KMS-11 (cell line): Measurements from ENCODE around the gene GLI2.

Experiments
- H2AFZ ChIP-seq: fragments of 200-600 bp; sonication (generic); 2 replicates; pipeline ENCODE4 v1.6.1; 2016; ENCODE audit warnings: antibody characterized with exemption, mixed run types, low read depth
- H3K27ac ChIP-seq: fragments of 200-600 bp; sonication (generic); 2 replicates; pipeline ENCODE4 v1.6.1; 2016; ENCODE audit warnings: mild to moderate bottlenecking, mixed run types
- H3K27me3 ChIP-seq: fragments of 200-600 bp; sonication (generic); 2 replicates; pipeline ENCODE4 v1.6.1; 2017; ENCODE audit warnings: mild to moderate bottlenecking, low read depth, mixed run types, moderate library complexity; ENCODE audit not compliant: insufficient read depth
- H3K36me3 ChIP-seq: fragments of 200-600 bp; sonication (generic); 2 replicates; pipeline ENCODE4 v1.6.1; 2017; ENCODE audit warnings: mild to moderate bottlenecking, mixed run types; ENCODE audit not compliant: insufficient read depth
- H3K4me1 ChIP-seq: fragments of 200-600 bp; sonication (generic); 2 replicates; pipeline ENCODE4 v1.6.1; 2016; ENCODE audit warnings: mild to moderate bottlenecking, low read depth, mixed run types; ENCODE audit not compliant: poor library complexity, severe bottlenecking
- H3K4me2 ChIP-seq: fragments of 200-600 bp; sonication (generic); 2 replicates; pipeline ENCODE4 v1.7.0; 2016; ENCODE audit warnings: mild to moderate bottlenecking, mixed run types
- H3K4me3 ChIP-seq: fragments of 200-600 bp; sonication (generic); IDR thresholded peaks from 2 replicates; pipeline ENCODE4 v1.6.1; 2017; ENCODE audit warnings: low read depth, low read length, mixed read lengths; ENCODE audit not compliant: insufficient read depth
- H3K79me2 ChIP-seq: fragments of 200-600 bp; sonication (generic); 2 replicates; pipeline ENCODE4 v1.6.1; 2016; ENCODE audit warnings: low read depth, mixed run types; ENCODE audit not compliant: insufficient read depth
- H3K9ac ChIP-seq: fragments of 200-600 bp; sonication (generic); 2 replicates; pipeline ENCODE4 v1.6.1; 2016; ENCODE audit warnings: mild to moderate bottlenecking, mixed run types
- H4K20me1 ChIP-seq: fragments of 200-600 bp; sonication (generic); 2 replicates; pipeline ENCODE4 v1.6.1; 2016; ENCODE audit warnings: mild to moderate bottlenecking, mixed run types; ENCODE audit not compliant: insufficient read depth
- TF ChIP-seq, protein P1 (sequence below): fragments of 200-600 bp; sonication (generic); conservative IDR thresholded peaks from 2 replicates; pipeline ENCODE4 v1.6.1; 2017; ENCODE audit warnings: low read depth, mild to moderate bottlenecking, antibody characterized with exemption, low read length, moderate library complexity, mixed read lengths

GLI2 gene

DNA sequence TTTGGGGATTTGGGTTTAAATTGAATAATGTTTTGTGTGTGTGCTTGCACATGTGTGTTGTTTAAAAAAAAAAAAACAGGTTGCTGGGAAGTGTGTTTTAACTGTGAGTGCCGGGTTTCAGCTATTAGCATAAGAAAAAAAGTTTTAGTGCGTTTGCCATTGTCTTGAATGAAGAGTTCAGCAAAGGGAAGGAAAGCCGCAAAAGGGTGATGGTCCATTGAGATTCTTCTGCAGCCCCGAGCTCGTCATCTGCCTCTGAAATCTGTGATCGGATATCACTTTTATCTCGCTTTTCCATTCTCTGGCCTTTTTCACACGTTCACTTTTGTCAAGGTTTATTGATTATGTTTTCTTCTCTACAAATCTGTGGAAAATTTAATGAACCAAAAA, 4.7 kb downstream of the GLI2 start:
- no peak overlapping the region for H3K4me2 ChIP-seq
- no peaks in the 10 kb centered on the region for H4K20me1 ChIP-seq
- no peaks in the 10 kb centered on the region for H3K36me3 ChIP-seq
- H3K4me1 ChIP-seq, result no peaks in the 10 kb centered on the region
- no peaks in the 10 kb centered on the region for H3K79me2 ChIP-seq
- H3K9ac ChIP-seq, result no peak overlapping the region
- H3K27ac ChIP-seq, result no peak overlapping the region
- no peak overlapping the region for H2AFZ ChIP-seq
- H3K4me3 ChIP-seq, result no peak overlapping the region
- no peaks in the 10 kb centered on the region for H3K27me3 ChIP-seq
- TF ChIP-seq, protein P1, sequence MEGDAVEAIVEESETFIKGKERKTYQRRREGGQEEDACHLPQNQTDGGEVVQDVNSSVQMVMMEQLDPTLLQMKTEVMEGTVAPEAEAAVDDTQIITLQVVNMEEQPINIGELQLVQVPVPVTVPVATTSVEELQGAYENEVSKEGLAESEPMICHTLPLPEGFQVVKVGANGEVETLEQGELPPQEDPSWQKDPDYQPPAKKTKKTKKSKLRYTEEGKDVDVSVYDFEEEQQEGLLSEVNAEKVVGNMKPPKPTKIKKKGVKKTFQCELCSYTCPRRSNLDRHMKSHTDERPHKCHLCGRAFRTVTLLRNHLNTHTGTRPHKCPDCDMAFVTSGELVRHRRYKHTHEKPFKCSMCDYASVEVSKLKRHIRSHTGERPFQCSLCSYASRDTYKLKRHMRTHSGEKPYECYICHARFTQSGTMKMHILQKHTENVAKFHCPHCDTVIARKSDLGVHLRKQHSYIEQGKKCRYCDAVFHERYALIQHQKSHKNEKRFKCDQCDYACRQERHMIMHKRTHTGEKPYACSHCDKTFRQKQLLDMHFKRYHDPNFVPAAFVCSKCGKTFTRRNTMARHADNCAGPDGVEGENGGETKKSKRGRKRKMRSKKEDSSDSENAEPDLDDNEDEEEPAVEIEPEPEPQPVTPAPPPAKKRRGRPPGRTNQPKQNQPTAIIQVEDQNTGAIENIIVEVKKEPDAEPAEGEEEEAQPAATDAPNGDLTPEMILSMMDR, result no peak

DNA sequence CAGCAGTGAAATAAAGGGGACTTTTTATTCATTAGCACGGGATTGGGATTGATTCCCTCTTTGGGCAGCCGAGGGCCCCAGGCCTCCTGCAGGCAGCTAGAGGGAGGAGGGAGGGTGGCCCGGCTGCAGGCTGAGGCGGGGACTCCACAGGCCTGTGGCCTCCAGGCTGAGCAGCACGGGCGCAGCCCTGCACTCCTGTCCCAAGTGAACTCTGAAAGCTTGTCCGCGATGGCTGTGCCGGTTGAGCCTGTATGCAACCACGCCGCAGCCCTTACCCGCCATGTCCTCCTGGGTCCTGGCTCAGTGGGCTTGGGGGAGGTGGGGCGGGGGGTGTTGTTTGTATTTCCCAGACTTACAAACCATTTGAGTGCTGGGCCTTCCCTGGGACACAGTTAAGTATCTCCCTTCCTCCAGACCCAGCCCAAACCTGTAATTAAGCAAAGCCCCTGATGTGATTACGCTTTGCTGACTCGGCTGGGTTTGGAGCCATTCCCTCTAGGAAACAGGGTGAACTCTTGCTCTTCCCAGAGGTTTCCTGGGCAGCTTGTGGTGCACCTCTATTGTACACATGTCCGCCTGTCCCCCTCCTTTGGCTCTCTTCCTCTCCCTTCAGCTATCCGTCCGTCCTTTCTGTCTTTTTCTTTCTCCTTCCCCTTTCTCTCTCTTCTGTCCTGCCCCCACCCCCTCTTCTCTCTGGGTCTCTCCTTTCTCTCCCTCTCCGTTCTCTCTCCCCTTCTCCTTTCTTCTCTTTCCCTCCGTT, 5.3 kb downstream of the GLI2 start:
- Histone ChIP-seq H3K9ac (no peak overlapping the region), H3K36me3 (no peaks in the 10 kb centered on the region), H4K20me1 (no peaks in the 10 kb centered on the region), H3K4me1 (no peaks in the 10 kb centered on the region), H3K27me3 (no peaks in the 10 kb centered on the region), H3K27ac (no peak overlapping the region), H3K4me3 (no peak overlapping the region), H3K4me2 (no peak overlapping the region), H3K79me2 (no peaks in the 10 kb centered on the region), H2AFZ (no peak overlapping the region)
- TF ChIP-seq, protein P1, result no peak

DNA sequence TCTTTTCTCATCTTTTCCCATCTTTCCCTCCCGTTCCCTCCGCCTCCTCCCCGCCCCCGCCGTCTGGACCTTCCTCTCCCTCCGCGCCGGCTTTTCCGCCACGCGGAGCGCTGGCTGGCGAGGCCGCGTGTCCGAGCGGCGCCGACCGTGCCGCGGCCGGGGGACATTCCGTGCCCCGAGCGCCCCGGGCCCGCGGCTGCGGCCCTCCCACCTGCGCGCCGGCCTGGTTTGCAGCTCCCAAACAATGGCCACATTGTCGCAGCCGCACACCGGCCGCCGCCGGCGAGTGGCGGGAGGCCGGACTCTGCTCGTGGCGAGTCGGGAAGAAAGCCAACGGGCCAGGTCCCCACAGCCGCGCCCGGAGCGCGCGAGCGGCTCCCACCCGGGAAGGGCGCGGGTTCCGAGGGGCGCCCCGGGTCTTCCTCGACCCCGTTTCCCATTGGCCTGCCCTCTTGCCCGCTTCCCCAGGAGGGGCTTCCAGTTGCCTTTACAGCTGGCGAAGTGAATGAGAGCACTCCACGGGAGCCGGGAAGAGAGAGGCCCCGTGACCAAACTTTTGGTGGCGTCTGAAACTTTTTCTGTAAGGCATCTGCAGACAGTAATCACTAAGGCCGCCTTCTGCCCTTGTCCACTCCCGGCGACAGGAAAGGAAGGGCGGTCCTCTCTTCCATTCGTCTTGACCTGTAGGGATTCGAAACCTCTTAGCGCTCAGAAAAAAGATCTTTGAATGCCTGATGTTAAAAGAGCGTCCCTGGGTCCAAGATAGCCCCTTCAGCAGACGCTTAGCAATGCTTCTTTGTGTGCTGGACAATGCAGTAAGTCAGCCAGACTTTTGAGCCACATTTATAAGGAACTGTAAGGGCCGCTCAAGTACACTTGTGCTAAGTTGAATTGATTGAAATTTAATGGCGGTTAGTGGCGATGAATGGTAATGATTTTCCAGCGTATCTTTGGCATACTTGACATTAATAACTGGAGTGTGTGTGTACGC, 6.2 kb downstream of the GLI2 start:
- Histone ChIP-seq H4K20me1 (no peaks in the 10 kb centered on the region), H3K27ac (no peak overlapping the region), H3K4me2 (no peak overlapping the region), H3K4me3 (no peak overlapping the region), H3K9ac (no peak overlapping the region), H3K79me2 (no peaks in the 10 kb centered on the region), H2AFZ (no peak overlapping the region), H3K36me3 (no peaks in the 10 kb centered on the region), H3K4me1 (no peaks in the 10 kb centered on the region), H3K27me3 (no peaks in the 10 kb centered on the region)
- TF ChIP-seq, protein P1, result no peak

DNA sequence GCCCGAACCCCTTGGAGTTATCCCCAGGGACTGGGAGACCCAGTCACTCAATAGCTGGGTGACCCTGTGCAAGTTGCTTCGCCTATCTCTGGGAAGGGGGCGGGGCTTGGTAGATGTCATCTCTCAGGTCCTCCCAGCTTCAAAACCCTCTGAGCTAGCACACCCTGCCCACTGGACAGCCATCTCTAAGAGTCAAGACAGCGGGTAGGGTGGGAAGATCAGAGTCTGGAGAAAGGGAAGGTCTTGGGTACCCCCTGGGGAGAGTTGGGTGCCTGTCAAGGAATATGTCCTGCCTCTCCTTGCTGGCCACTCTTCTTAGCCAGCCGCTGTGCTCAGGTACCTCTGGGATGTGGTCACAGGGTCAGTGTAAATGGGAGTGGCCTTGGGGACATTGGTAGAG, 8.0 kb downstream of the GLI2 start:
- no peak overlapping the region for H3K4me2 ChIP-seq
- no peaks in the 10 kb centered on the region for H3K27me3 ChIP-seq
- no peak overlapping the region for H3K4me3 ChIP-seq
- no peak overlapping the region for H2AFZ ChIP-seq
- H4K20me1 ChIP-seq, result no peaks in the 10 kb centered on the region
- no peaks in the 10 kb centered on the region for H3K4me1 ChIP-seq
- no peaks in the 10 kb centered on the region for H3K79me2 ChIP-seq
- no peaks in the 10 kb centered on the region for H3K36me3 ChIP-seq
- H3K27ac ChIP-seq, result no peak overlapping the region
- TF ChIP-seq, protein P1, result no peak
- H3K9ac ChIP-seq, result no peak overlapping the region
